Mesenchymal stem cell (in vitro differentiated cells and primary cell): ENCODE data around the gene CDYL2.

Experiments
- DNase-seq: peaks from one replicate; pipeline ENCODE4 v3.0.0-alpha.2; 2013
- H2AFZ ChIP-seq: one replicate; pipeline ENCODE4 v1.6.1; 2013; ENCODE audit warnings: low read depth, mild to moderate bottlenecking, control low read depth, inconsistent platforms, low read length, moderate library complexity
- H2AK5ac ChIP-seq: 2 replicates; pipeline ENCODE4 v1.6.1; 2013; ENCODE audit warnings: low read length, moderate library complexity, mild to moderate bottlenecking, inconsistent platforms; ENCODE audit not compliant: severe bottlenecking
- H2BK120ac ChIP-seq: one replicate; pipeline ENCODE4 v1.6.1; 2013; ENCODE audit warnings: low read depth, mild to moderate bottlenecking, inconsistent platforms, low read length, moderate library complexity
- H2BK12ac ChIP-seq, 2 experiments: one replicate each; pipeline ENCODE4 v1.6.1; 2013; ENCODE audit warnings: inconsistent platforms in 2 of 2, low read length in 2 of 2, mild to moderate bottlenecking in 2 of 2, moderate library complexity in 2 of 2, control low read depth in 1 of 2
- H2BK15ac ChIP-seq: one replicate; pipeline ENCODE4 v1.6.1; 2013; ENCODE audit warnings: mild to moderate bottlenecking, low read depth, inconsistent platforms; ENCODE audit not compliant: poor library complexity, severe bottlenecking
- H2BK5ac ChIP-seq: 2 replicates; pipeline ENCODE4 v1.6.1; 2013; ENCODE audit warnings: low read depth, mild to moderate bottlenecking, low read length, control low read depth, inconsistent platforms; ENCODE audit not compliant: poor library complexity, severe bottlenecking
- H3K14ac ChIP-seq, 2 experiments: one replicate each; pipeline ENCODE4 v1.6.1; 2013; ENCODE audit warnings: inconsistent platforms in 2 of 2, low read length in 2 of 2, control low read depth in 1 of 2, mild to moderate bottlenecking in 1 of 2, moderate library complexity in 1 of 2
- H3K18ac ChIP-seq, 2 experiments: one replicate each; pipeline ENCODE4 v1.6.1; 2013; ENCODE audit warnings: inconsistent platforms in 2 of 2, low read length in 2 of 2, control low read depth in 1 of 2, low read depth in 1 of 2, mild to moderate bottlenecking in 1 of 2
- H3K23ac ChIP-seq, 2 experiments: one replicate each; pipeline ENCODE4 v1.6.1; 2013; ENCODE audit warnings: inconsistent platforms in 2 of 2, low read length in 2 of 2, mild to moderate bottlenecking in 2 of 2, moderate library complexity in 2 of 2, control low read depth in 1 of 2
- H3K27ac ChIP-seq: 2 replicates; pipeline ENCODE4 v1.5.1; 2013; ENCODE audit warnings: mild to moderate bottlenecking, moderate library complexity, low read length, control low read depth, inconsistent platforms; ENCODE audit not compliant: poor library complexity, severe bottlenecking
- H3K27me3 ChIP-seq, 2 experiments: 2 replicates each; pipeline versions ENCODE4 v1.6.1 to v1.7.0; 2013; ENCODE audit warnings: low read length in 2 of 2, mild to moderate bottlenecking in 2 of 2, moderate library complexity in 2 of 2, control low read depth in 1 of 2, inconsistent platforms in 1 of 2; ENCODE audit not compliant: control insufficient read depth in 1 of 2, insufficient read depth in 1 of 2
- H3K36me3 ChIP-seq, 2 experiments: 2 replicates each; pipeline versions ENCODE4 v1.6.1 to v1.7.0; 2013; ENCODE audit warnings: low read length in 2 of 2, control low read depth in 1 of 2, inconsistent platforms in 1 of 2, low read depth in 1 of 2, mild to moderate bottlenecking in 1 of 2; ENCODE audit not compliant: insufficient read depth in 2 of 2, control insufficient read depth in 1 of 2
- H3K4ac ChIP-seq, 2 experiments: one replicate each; pipeline ENCODE4 v1.6.1; 2013; ENCODE audit warnings: inconsistent platforms in 2 of 2, low read length in 2 of 2, mild to moderate bottlenecking in 2 of 2, moderate library complexity in 2 of 2, control low read depth in 1 of 2, low read depth in 1 of 2
- H3K4me1 ChIP-seq: 2 replicates; pipeline ENCODE4 v1.6.1; 2013; ENCODE audit warnings: low read depth, low read length, control low read depth; ENCODE audit not compliant: control insufficient read depth, insufficient read depth
- H3K4me2 ChIP-seq: 2 replicates; pipeline ENCODE4 v1.6.1; 2013; ENCODE audit warnings: low read length, mild to moderate bottlenecking, inconsistent platforms; ENCODE audit not compliant: poor library complexity, severe bottlenecking
- H3K4me3 ChIP-seq, 2 experiments: 2 replicates each; pipeline versions ENCODE4 v1.5.1 to v1.7.0; 2013; ENCODE audit warnings: low read length in 2 of 2, mild to moderate bottlenecking in 2 of 2, control low read depth in 1 of 2, low read depth in 1 of 2; ENCODE audit not compliant: insufficient read depth in 1 of 2
- H3K79me1 ChIP-seq: replicated peaks from 2 replicates; pipeline ENCODE4 v1.6.1; 2013; ENCODE audit warnings: mild to moderate bottlenecking, control low read depth, low read length, inconsistent platforms; ENCODE audit not compliant: poor library complexity, severe bottlenecking
- H3K9ac ChIP-seq: 2 replicates; pipeline ENCODE4 v1.7.0; 2013; ENCODE audit warnings: mild to moderate bottlenecking, low read length, moderate library complexity
- H3K9me3 ChIP-seq: 2 replicates; pipeline ENCODE4 v1.7.0; 2013; ENCODE audit warnings: mild to moderate bottlenecking, low read length; ENCODE audit not compliant: control insufficient read depth
- H4K8ac ChIP-seq: one replicate; pipeline ENCODE4 v1.6.1; 2013; ENCODE audit warnings: inconsistent platforms, mild to moderate bottlenecking, low read length, moderate library complexity
- H4K91ac ChIP-seq: one replicate; pipeline ENCODE4 v1.6.1; 2013; ENCODE audit warnings: mild to moderate bottlenecking, low read length, inconsistent platforms
- WGBS: methylation state at CpG from one replicate; pipeline ENCODE4 v1.1.7; 2013; ENCODE audit warnings: mixed read lengths; 5-methylcytosine and 5-hydroxymethylcytosine counted together

The CDYL2 gene

DNA sequence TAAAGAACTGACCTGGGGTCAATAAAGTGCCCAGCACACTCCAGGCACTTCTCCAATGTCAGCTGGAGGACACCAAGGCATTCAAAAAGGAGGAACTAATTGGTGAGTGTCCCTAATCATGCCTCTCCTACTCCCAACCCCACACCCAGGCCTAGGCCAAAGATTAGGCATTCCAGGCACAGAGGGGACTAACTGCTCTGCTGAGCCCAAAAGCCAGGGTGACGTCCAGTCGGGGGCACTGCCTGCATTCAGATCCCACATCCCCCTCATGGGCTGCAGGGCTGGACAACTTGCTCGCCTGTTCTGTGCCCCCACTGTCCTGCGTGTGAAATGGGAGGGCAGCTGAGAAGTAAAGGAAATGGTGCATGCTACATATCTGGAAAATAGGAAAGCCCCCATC, 148.2 kb downstream of the CDYL2 start:
- WGBS = 75% methylated on average over 2 of the region's 4 CpGs
- Histone ChIP-seq H2BK15ac (no peak overlapping the region), H2BK120ac (no peak overlapping the region), H3K23ac (no peak overlapping the region), H3K36me3 (peaks cover 0 to 2% of the 10 kb centered on the region in 2 experiments), H3K4me2 (no peak overlapping the region), H4K8ac (no peak overlapping the region), H3K4me3 (no peak overlapping the region), H3K79me1 (no peaks in the 10 kb centered on the region), H2BK12ac (no peak overlapping the region), H3K14ac (no peak overlapping the region), H4K91ac (no peak overlapping the region), H2AFZ (no peak overlapping the region), H3K27ac (no peak overlapping the region), H3K9me3 (peaks cover 6% of the 10 kb centered on the region), H3K18ac (no peak overlapping the region), H3K9ac (no peak overlapping the region), H3K27me3 (no peaks in the 10 kb centered on the region), H2AK5ac (no peak overlapping the region), H2BK5ac (no peak overlapping the region), H3K4ac (no peak overlapping the region), H3K4me1 (peaks cover 2% of the 10 kb centered on the region)
- no peak for DNase-seq

DNA sequence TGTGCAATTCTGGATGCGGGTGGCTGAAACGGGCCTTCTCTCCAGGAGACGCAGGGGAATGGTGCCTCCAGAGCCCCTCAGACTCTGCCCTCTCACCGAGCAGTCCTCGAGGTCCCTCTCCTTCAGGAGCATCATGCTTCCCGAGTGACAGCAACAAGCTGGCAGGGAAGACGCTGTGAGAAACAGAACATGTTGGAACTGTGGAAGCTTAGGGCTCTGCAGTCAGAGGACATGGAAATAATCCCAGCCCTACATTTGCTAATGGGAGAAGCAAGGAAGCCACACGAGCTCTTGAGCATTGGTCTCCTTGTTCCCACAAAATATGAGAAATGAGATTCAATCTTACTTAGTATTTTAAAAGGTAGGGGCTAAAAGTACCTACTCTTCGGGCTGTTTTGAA, 148.6 kb downstream of the CDYL2 start:
- WGBS = 84% methylated on average over 8 of the region's 9 CpGs
- H2BK120ac ChIP-seq = no peak overlapping the region

DNA sequence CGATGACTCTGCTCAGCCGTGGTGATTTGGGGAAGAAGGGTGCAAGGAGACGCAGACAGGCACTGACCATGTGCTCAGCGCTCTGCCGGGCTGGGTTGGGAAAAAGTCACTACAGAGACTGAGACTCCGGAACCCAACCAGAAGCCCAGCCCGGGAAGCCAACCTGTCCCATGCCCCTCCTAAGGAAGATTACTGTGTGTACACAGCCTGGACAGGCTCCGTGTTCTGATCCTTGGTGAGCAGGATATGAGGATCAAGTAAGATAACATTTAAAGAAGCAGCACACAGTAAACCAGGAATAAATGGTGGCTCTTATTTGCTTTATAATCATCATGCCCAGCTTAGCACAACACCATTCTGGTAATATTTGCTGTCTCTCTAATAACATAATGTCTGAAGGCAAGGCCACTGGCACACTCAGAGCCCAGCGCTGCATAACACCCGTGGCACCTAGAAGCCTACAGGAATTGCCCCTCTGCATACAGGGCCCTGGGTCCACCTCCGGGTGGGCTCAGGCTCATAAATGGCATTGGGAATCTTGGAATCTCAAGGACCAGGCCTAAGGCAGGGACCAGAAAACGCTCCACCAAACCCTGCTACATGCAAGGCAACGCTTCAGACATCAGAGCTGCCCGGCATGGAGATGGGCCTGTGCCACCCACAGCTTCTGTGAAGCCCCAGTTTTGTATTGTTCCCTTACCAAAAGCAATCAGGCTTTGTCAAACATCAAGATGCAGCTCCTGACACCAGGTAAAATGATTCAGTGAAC, 150.1 kb downstream of the CDYL2 start:
- Histone ChIP-seq H2BK15ac (no peak overlapping the region), H3K4ac (no peak overlapping the region), H3K27me3 (no peaks in the 10 kb centered on the region), H2AFZ (no peak overlapping the region), H3K4me2 (no peak overlapping the region), H3K23ac (no peak overlapping the region), H3K14ac (no peak overlapping the region), H3K9me3 (no peaks in the 10 kb centered on the region), H3K4me3 (no peak overlapping the region), H3K9ac (no peak overlapping the region), H3K36me3 (peaks cover 0 to 2% of the 10 kb centered on the region in 2 experiments), H4K91ac (no peak overlapping the region), H4K8ac (no peak overlapping the region), H2BK12ac (no peak overlapping the region), H2BK120ac (no peak overlapping the region), H2BK5ac (no peak overlapping the region), H3K4me1 (peaks cover 2% of the 10 kb centered on the region), H3K79me1 (no peaks in the 10 kb centered on the region), H3K27ac (no peak overlapping the region), H2AK5ac (no peak overlapping the region), H3K18ac (no peak overlapping the region)
- WGBS = 85% methylated on average over 13 of the region's 14 CpGs
- no peak for DNase-seq

More for the DNA sequence above, 148.6 kb downstream of the CDYL2 start:
- Histone ChIP-seq H3K18ac (no peak overlapping the region), H3K4me2 (no peak overlapping the region), H2BK12ac (no peak overlapping the region), H3K4me3 (no peak overlapping the region), H3K27me3 (no peaks in the 10 kb centered on the region), H3K14ac (no peak overlapping the region), H2BK15ac (no peak overlapping the region), H3K4me1 (peaks cover 2% of the 10 kb centered on the region), H3K27ac (no peak overlapping the region), H2BK5ac (no peak overlapping the region), H3K23ac (no peak overlapping the region), H3K4ac (no peak overlapping the region), H2AK5ac (no peak overlapping the region), H4K8ac (no peak overlapping the region), H4K91ac (no peak overlapping the region), H3K9ac (no peak overlapping the region), H3K36me3 (peaks cover 0 to 2% of the 10 kb centered on the region in 2 experiments), H3K79me1 (no peaks in the 10 kb centered on the region), H3K9me3 (peaks cover 6% of the 10 kb centered on the region), H2AFZ (no peak overlapping the region)
- no peak for DNase-seq

DNA sequence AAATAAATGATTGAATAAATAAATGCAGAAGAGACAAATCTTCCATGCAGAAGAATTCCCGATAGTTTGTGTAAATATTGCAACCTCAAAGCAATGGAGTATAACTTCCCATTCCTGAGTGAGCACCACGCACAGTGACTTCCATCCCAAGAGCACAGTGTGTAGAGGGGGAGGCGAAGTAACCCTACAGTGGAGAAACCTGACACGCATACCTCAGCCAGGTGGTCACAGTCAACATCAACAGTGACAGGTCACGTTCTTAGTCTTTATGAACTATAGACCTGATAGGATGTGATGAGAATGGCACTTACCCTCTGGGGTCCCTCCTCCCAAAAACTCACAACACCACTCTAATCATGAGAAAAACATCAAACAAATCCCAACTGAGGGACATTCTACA, 152.0 kb downstream of the CDYL2 start:
- H2BK120ac ChIP-seq = no peak overlapping the region
- H3K23ac ChIP-seq = no peak overlapping the region
- no peak overlapping the region for H3K4me3 ChIP-seq
- no peak overlapping the region for H3K4ac ChIP-seq
- peaks cover 2% of the 10 kb centered on the region for H3K4me1 ChIP-seq
- H3K27me3 ChIP-seq = no peaks in the 10 kb centered on the region
- H2BK5ac ChIP-seq = no peak overlapping the region
- H3K79me1 ChIP-seq = no peaks in the 10 kb centered on the region
- H4K8ac ChIP-seq = no peak overlapping the region
- H2BK15ac ChIP-seq = no peak overlapping the region
- H2AK5ac ChIP-seq = no peak overlapping the region
- no peak overlapping the region for H3K9ac ChIP-seq
- DNase-seq = no peak
- no peak overlapping the region for H2AFZ ChIP-seq
- no peaks in the 10 kb centered on the region for H3K9me3 ChIP-seq
- H4K91ac ChIP-seq = no peak overlapping the region
- no peak overlapping the region for H3K14ac ChIP-seq
- H2BK12ac ChIP-seq = no peak overlapping the region
- H3K18ac ChIP-seq = no peak overlapping the region
- no peak overlapping the region for H3K27ac ChIP-seq
- H3K4me2 ChIP-seq = no peak overlapping the region
- peaks cover 0 to 2% of the 10 kb centered on the region in 2 experiments for H3K36me3 ChIP-seq
- WGBS = 87% methylated on average over 4 of the region's 5 CpGs
